Mesenchymal stem cell (in vitro differentiated cells and primary cell): ENCODE measurements around the gene LMTK2.

Source experiments
- DNase-seq: peaks from one replicate; pipeline ENCODE4 v3.0.0-alpha.2; 2013
- H2AFZ ChIP-seq: one replicate; pipeline ENCODE4 v1.6.1; 2013; ENCODE audit warnings: low read depth, mild to moderate bottlenecking, control low read depth, inconsistent platforms, low read length, moderate library complexity
- H2AK5ac ChIP-seq: 2 replicates; pipeline ENCODE4 v1.6.1; 2013; ENCODE audit warnings: low read length, moderate library complexity, mild to moderate bottlenecking, inconsistent platforms; ENCODE audit not compliant: severe bottlenecking
- H2BK120ac ChIP-seq: one replicate; pipeline ENCODE4 v1.6.1; 2013; ENCODE audit warnings: low read depth, mild to moderate bottlenecking, inconsistent platforms, low read length, moderate library complexity
- H2BK12ac ChIP-seq, 2 experiments: one replicate each; pipeline ENCODE4 v1.6.1; 2013; ENCODE audit warnings: inconsistent platforms in 2 of 2, low read length in 2 of 2, mild to moderate bottlenecking in 2 of 2, moderate library complexity in 2 of 2, control low read depth in 1 of 2
- H2BK15ac ChIP-seq: one replicate; pipeline ENCODE4 v1.6.1; 2013; ENCODE audit warnings: mild to moderate bottlenecking, low read depth, inconsistent platforms; ENCODE audit not compliant: poor library complexity, severe bottlenecking
- H2BK5ac ChIP-seq: 2 replicates; pipeline ENCODE4 v1.6.1; 2013; ENCODE audit warnings: low read depth, mild to moderate bottlenecking, low read length, control low read depth, inconsistent platforms; ENCODE audit not compliant: poor library complexity, severe bottlenecking
- H3K14ac ChIP-seq, 2 experiments: one replicate each; pipeline ENCODE4 v1.6.1; 2013; ENCODE audit warnings: inconsistent platforms in 2 of 2, low read length in 2 of 2, control low read depth in 1 of 2, mild to moderate bottlenecking in 1 of 2, moderate library complexity in 1 of 2
- H3K18ac ChIP-seq, 2 experiments: one replicate each; pipeline ENCODE4 v1.6.1; 2013; ENCODE audit warnings: inconsistent platforms in 2 of 2, low read length in 2 of 2, control low read depth in 1 of 2, low read depth in 1 of 2, mild to moderate bottlenecking in 1 of 2
- H3K23ac ChIP-seq, 2 experiments: one replicate each; pipeline ENCODE4 v1.6.1; 2013; ENCODE audit warnings: inconsistent platforms in 2 of 2, low read length in 2 of 2, mild to moderate bottlenecking in 2 of 2, moderate library complexity in 2 of 2, control low read depth in 1 of 2
- H3K27ac ChIP-seq: 2 replicates; pipeline ENCODE4 v1.5.1; 2013; ENCODE audit warnings: mild to moderate bottlenecking, moderate library complexity, low read length, control low read depth, inconsistent platforms; ENCODE audit not compliant: poor library complexity, severe bottlenecking
- H3K27me3 ChIP-seq, 2 experiments: 2 replicates each; pipeline versions ENCODE4 v1.6.1 to v1.7.0; 2013; ENCODE audit warnings: low read length in 2 of 2, mild to moderate bottlenecking in 2 of 2, moderate library complexity in 2 of 2, control low read depth in 1 of 2, inconsistent platforms in 1 of 2; ENCODE audit not compliant: control insufficient read depth in 1 of 2, insufficient read depth in 1 of 2
- H3K36me3 ChIP-seq, 2 experiments: 2 replicates each; pipeline versions ENCODE4 v1.6.1 to v1.7.0; 2013; ENCODE audit warnings: low read length in 2 of 2, control low read depth in 1 of 2, inconsistent platforms in 1 of 2, low read depth in 1 of 2, mild to moderate bottlenecking in 1 of 2; ENCODE audit not compliant: insufficient read depth in 2 of 2, control insufficient read depth in 1 of 2
- H3K4ac ChIP-seq, 2 experiments: one replicate each; pipeline ENCODE4 v1.6.1; 2013; ENCODE audit warnings: inconsistent platforms in 2 of 2, low read length in 2 of 2, mild to moderate bottlenecking in 2 of 2, moderate library complexity in 2 of 2, control low read depth in 1 of 2, low read depth in 1 of 2
- H3K4me1 ChIP-seq: 2 replicates; pipeline ENCODE4 v1.6.1; 2013; ENCODE audit warnings: low read depth, low read length, control low read depth; ENCODE audit not compliant: control insufficient read depth, insufficient read depth
- H3K4me2 ChIP-seq: 2 replicates; pipeline ENCODE4 v1.6.1; 2013; ENCODE audit warnings: low read length, mild to moderate bottlenecking, inconsistent platforms; ENCODE audit not compliant: poor library complexity, severe bottlenecking
- H3K4me3 ChIP-seq, 2 experiments: 2 replicates each; pipeline versions ENCODE4 v1.5.1 to v1.7.0; 2013; ENCODE audit warnings: low read length in 2 of 2, mild to moderate bottlenecking in 2 of 2, control low read depth in 1 of 2, low read depth in 1 of 2; ENCODE audit not compliant: insufficient read depth in 1 of 2
- H3K79me1 ChIP-seq: replicated peaks from 2 replicates; pipeline ENCODE4 v1.6.1; 2013; ENCODE audit warnings: mild to moderate bottlenecking, control low read depth, low read length, inconsistent platforms; ENCODE audit not compliant: poor library complexity, severe bottlenecking
- H3K9ac ChIP-seq: 2 replicates; pipeline ENCODE4 v1.7.0; 2013; ENCODE audit warnings: mild to moderate bottlenecking, low read length, moderate library complexity
- H3K9me3 ChIP-seq: 2 replicates; pipeline ENCODE4 v1.7.0; 2013; ENCODE audit warnings: mild to moderate bottlenecking, low read length; ENCODE audit not compliant: control insufficient read depth
- H4K8ac ChIP-seq: one replicate; pipeline ENCODE4 v1.6.1; 2013; ENCODE audit warnings: inconsistent platforms, mild to moderate bottlenecking, low read length, moderate library complexity
- H4K91ac ChIP-seq: one replicate; pipeline ENCODE4 v1.6.1; 2013; ENCODE audit warnings: mild to moderate bottlenecking, low read length, inconsistent platforms
- WGBS: methylation state at CpG from one replicate; pipeline ENCODE4 v1.1.7; 2013; ENCODE audit warnings: mixed read lengths; 5-methylcytosine and 5-hydroxymethylcytosine counted together

The LMTK2 gene

DNA sequence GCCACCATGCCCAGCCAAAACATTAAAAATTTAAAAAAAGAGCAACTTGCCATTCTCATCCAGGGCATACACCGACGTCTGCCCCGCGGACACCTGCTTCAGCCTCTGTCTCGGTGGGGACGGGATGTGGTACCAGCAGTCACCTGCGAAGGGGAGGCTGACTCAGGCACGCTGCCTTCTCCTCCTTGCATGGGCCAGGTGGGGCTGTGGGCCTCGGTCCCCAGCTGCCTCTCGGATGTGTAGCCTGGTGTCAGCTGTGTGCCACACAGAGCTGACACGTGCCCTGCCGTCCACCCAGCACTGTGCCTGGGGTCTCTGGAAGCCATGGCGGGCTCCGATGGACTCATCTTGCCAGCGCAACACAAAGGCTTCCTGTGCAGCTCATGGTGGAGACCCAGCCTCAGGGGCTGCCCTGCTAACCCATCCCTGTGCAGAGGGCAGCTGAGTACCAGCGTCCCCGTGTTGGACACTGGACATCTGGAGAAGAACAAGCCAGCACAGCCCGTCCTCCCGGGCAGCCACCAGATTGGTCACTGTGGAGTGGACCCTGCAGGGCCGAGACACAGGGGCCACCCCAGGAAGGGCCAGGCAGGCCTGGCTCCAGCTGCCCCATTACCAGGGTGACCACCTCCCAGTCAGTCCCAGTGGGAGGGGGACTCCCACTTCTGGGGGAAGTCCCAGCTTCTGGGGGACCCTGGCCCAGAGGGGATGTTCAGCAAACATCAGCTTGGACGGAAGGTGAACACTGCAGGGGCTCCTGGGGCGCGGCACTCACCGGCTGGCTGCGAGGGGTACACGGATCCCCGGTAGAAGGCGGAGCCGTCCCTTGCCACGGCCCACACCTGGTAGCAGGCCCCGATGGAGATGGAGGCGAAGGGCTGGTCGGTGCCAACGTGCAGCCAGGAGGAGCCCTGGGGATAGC is 115.2 kb downstream of the LMTK2 start:
- Histone ChIP-seq H3K9me3 (no peaks in the 10 kb centered on the region), H3K9ac (no peak overlapping the region), H2BK5ac (no peak overlapping the region), H3K23ac (no peak overlapping the region), H2AFZ (no peak overlapping the region), H2BK15ac (no peak overlapping the region), H4K91ac (no peak overlapping the region), H3K14ac (no peak overlapping the region), H3K27ac (no peak overlapping the region), H2BK120ac (no peak overlapping the region), H3K36me3 (peaks cover 15 to 54% of the 10 kb centered on the region in 2 experiments), H3K18ac (no peak overlapping the region), H3K4me3 (no peak overlapping the region), H4K8ac (no peak overlapping the region), H3K79me1 (peaks cover 7% of the 10 kb centered on the region), H3K4me1 (no peaks in the 10 kb centered on the region), H3K4ac (no peak overlapping the region), H3K27me3 (no peaks in the 10 kb centered on the region), H3K4me2 (no peak overlapping the region), H2BK12ac (no peak overlapping the region), H2AK5ac (no peak overlapping the region)
- DNase-seq: no peak
- 96% methylated on average over 34 of the region's 34 CpGs for WGBS

DNA sequence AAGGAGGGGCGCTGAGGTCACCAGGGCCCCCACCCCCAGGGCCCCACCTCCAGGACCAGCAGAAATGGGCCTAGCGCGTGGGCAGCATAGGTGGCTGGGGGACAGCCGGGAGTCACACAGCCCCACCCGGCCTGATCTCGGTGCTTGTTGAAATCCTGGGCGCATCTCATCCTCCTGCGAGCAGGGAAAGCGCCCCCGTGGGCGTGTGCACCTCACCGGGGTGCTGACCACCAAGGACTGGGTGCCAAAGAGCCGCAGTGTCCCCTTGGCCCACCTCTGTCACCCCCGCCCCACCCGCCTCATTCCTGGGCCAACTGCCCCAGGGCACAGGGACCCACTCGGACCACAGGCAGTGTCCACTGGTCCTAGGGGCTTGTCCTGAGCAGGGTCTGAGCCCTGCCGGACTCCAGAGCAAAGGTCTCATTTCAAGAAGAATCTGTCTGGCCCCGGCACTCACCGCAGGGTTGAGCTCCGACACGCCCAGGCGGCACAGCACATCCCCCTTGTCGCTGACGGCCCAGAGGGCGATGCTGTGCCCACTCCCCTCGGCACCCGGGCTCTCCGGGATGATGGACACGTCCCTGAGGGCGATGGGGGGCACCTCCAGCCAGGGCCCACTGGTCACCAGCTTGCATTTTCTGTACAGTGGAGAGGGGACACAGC is 116.0 kb downstream of the LMTK2 start:
- Histone ChIP-seq H4K8ac (no peak overlapping the region), H2AFZ (no peak overlapping the region), H3K14ac (peak overlapping the region in 1 of 2 experiments; percentile 26), H3K9me3 (no peaks in the 10 kb centered on the region), H3K4ac (no peak overlapping the region), H3K4me3 (no peak overlapping the region), H3K9ac (no peak overlapping the region), H3K36me3 (peaks cover 15 to 46% of the 10 kb centered on the region in 2 experiments), H2BK120ac (no peak overlapping the region), H3K4me2 (no peak overlapping the region), H3K79me1 (peaks cover 5% of the 10 kb centered on the region), H2BK12ac (no peak overlapping the region), H2BK15ac (no peak overlapping the region), H3K18ac (no peak overlapping the region), H2AK5ac (no peak overlapping the region), H3K4me1 (no peaks in the 10 kb centered on the region), H3K23ac (no peak overlapping the region), H3K27ac (no peak overlapping the region), H3K27me3 (no peaks in the 10 kb centered on the region), H2BK5ac (no peak overlapping the region), H4K91ac (no peak overlapping the region)
- DNase-seq: no peak
- 97% methylated on average over 30 of the region's 30 CpGs for WGBS

DNA sequence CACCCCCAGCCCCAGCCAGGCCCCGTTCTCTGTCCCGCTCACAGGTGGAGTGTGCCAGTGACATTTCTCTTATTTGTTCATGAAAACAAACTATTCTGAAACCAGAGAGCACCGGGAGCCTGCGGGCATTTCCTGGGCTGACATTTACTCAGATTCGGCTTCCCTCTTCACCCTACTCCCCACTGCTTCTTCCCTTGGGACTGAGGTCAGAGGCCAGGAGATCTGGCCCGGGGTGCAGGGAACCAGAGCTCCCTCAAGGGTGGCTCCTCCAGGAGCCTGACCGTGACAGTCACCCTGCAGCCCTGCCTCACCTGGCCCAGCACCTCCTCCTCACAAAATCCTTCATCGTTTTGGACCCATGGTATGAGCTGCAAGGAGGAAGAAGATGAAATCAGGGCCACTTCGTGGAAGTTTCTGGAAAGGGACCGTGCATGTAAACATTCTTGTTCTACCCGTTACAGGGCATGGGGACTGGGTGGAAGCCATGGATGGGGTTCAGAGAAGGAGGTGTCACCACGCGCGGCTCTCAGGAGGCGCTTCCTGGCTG is 116.8 kb downstream of the LMTK2 start:
- Histone ChIP-seq H3K9ac (no peak overlapping the region), H3K18ac (no peak overlapping the region), H3K27ac (no peak overlapping the region), H3K23ac (no peak overlapping the region), H3K4me2 (no peak overlapping the region), H2AK5ac (no peak overlapping the region), H2BK5ac (no peak overlapping the region), H3K14ac (no peak overlapping the region), H3K4me3 (no peak overlapping the region), H2BK15ac (no peak overlapping the region), H3K4me1 (no peaks in the 10 kb centered on the region), H3K36me3 (peaks cover 19 to 49% of the 10 kb centered on the region in 2 experiments), H3K4ac (no peak overlapping the region), H2AFZ (no peak overlapping the region), H4K8ac (no peak overlapping the region), H2BK12ac (no peak overlapping the region), H3K27me3 (no peaks in the 10 kb centered on the region), H3K79me1 (no peaks in the 10 kb centered on the region), H4K91ac (no peak overlapping the region), H3K9me3 (no peaks in the 10 kb centered on the region), H2BK120ac (no peak overlapping the region)
- no peak for DNase-seq
- 89% methylated on average over 14 of the region's 15 CpGs for WGBS
